ENCODE results near the gene DDX3X.
"Not testable (repeated sequence)": the region's sequence is repeated elsewhere in the genome, so short reads cannot be mapped to it uniquely, and the experiment has no call there.

Gene DDX3X

DNA sequence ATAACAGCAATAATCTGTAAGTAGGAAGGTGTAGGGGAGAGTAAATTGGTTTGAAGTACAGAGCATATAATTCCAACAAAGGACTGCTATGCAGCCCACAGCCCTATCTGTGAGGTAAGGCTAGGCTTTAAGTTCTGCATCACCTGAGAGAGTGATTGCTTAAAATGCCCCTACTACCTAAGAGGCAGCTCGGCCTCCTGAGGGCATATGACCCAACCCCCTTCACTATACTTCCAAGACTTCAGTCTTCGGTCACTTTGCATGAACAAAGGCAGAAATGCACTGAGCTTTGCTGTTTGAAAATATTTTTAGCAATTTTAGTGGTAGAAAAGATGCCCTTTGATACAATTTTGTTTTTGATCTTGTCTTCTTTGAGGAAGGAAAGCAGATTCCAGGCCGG, 4.9 kb upstream of the DDX3X start:
- no peak for DNase-seq (ENCODE audit: low spot score)

- DNase-seq (ENCODE audit: low spot score): no peak
Measured at GRCh38 chrX:41332005-41332404, 2.0 kb upstream of the DDX3X start.

- DNase-seq (ENCODE audit: low spot score): no peak
Measured at GRCh38 chrX:41332408-41333002, 1.5 kb upstream of the DDX3X start.

GRCh38 chrX:41333003-41333743, 789 bp upstream of the DDX3X start:
- peak; percentile 83 for DNase-seq (ENCODE audit: low spot score)

GRCh38 chrX:41334363-41335197, 618 bp downstream of the DDX3X start:
- peak; percentile 75 for DNase-seq (ENCODE audit: low spot score)

GRCh38 chrX:41335198-41335957, 1.4 kb downstream of the DDX3X start:
- DNase-seq (ENCODE audit: low spot score): no peak

- DNase-seq (ENCODE audit: low spot score): peak; percentile 37
Measured at GRCh38 chrX:41335958-41336331, 2.0 kb downstream of the DDX3X start.

GRCh38 chrX:41336447-41336846, 2.5 kb downstream of the DDX3X start:
- no peak for DNase-seq (ENCODE audit: low spot score)

- no peak for DNase-seq (ENCODE audit: low spot score)
Measured at GRCh38 chrX:41337140-41337539, 3.2 kb downstream of the DDX3X start.

GRCh38 chrX:41338436-41338835, 4.5 kb downstream of the DDX3X start:
- no peak for DNase-seq (ENCODE audit: low spot score)

- no peak for DNase-seq (ENCODE audit: low spot score)
Measured at GRCh38 chrX:41339148-41339547, 5.2 kb downstream of the DDX3X start.

DNA sequence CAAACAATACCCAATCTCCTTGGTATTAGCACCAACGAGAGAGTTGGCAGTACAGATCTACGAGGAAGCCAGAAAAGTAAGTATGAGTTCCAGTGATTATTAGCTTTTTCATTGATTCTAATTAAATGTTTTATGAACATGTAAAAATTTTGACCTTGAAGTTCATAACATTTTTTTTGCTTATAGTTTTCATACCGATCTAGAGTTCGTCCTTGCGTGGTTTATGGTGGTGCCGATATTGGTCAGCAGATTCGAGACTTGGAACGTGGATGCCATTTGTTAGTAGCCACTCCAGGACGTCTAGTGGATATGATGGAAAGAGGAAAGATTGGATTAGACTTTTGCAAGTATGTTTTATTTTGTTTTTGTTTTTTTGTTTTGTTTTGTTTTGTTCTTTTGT, 10.1 kb downstream of the DDX3X start:
- DNase-seq (ENCODE audit: low spot score): no peak

DNA sequence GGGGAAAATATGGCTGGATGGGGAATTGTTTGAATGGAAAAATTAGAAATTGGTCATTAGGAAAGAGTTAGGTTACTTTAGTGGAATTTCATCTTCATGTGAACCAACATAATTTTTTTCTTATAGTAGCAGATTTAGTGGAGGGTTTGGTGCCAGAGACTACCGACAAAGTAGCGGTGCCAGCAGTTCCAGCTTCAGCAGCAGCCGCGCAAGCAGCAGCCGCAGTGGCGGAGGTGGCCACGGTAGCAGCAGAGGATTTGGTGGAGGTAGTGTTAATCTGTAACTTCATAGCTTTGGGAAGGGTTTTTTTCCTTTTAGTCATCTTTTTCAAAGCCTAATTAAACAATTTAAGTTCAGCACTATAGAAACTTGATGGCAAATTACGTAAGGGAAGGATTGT, 13.2 kb downstream of the DDX3X start:
- DNase-seq (ENCODE audit: low spot score): no peak

DNA sequence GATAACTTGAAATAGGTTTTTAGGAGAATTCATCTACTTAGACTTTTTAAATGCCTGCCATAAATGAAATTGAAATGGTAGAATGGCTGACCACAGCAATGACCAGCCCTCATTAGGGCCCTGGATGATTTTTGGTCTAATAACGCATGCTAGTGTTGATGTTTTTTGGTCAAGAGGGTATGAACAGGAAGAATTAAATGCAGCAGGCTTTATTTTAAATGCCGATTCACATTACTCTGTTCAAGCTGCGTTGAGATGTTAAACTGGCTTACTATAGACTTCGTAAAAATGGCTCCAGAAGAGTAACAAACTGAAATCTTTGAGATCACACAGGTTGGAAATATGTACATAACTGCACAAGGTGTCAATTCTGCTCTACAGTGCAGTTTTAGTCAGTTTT, 14.6 kb downstream of the DDX3X start:
- no peak for DNase-seq (ENCODE audit: low spot score)

- DNase-seq (ENCODE audit: low spot score): no peak
Measured at GRCh38 chrX:41350150-41350975, 16.4 kb downstream of the DDX3X start.

DNA sequence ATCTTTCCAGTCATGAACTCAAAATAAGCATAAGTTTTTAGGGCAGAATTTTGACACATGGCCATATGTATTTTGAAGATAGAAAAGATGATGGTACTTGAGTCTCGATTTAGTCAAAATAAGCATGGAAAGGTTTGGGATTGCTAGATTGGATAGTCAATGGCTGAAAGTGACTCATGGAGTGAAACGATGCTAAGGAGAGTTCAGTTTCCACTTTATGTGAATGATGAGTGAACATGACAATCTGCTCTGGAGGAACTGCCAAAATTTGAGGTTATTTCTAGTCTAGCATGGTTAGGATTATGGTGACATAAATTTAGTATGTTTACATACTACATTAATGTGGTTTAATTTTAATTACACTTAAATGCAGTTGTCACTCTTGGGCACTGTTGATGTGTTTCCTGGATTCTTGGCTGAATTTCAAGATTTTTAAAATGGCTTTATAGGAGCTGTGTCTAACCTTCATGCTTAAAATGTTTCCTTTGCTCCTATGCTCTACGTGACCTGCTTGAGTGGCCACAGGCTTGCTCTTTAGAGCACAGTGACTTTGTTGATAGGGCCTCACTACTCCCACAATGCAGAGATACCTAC, 17.1 kb downstream of the DDX3X start:
- no peak for DNase-seq (ENCODE audit: low spot score)

DNA sequence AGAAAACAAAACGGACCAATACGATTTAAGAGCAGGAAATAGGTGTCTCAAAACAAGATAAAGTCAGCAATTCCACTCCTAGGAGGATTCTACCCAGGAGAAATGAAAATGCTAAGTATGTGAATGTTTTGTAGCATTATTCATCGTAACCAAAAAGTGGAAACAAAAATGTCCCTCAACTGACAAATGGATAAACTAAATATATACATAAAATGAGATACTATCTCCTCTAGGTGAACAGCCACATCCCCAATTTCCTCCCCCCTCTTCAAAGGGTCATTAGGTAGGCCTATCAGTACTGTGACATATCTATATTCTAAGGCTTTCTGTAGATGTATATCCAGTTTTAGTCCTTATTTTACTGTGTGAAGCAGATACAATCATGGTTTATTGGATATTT, 18.0 kb downstream of the DDX3X start:
- no peak for DNase-seq (ENCODE audit: low spot score)

DNA sequence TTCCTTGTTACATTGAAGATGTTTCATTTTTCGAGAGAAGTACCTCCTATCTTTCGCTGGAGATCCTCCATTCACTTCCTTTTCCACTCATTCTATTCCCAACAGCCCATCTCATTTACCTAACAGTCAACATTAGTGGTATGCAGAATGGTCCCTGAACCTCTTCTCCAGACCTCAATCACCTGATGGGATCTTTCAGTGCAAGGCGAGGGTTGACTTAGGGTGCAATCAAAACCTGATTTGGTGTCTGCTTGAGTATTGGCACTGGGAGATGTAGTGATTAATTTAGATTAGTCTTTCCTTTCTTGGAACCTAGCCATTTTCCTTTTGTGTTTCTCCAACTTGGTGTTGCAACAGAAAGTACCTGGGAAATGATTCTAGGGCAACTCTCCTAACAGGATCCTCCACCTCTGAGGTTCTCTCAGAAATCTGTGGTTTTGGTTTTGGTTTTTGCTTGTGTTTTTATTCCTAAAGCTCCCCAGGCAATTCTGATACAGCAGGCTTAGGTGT, 18.4 kb downstream of the DDX3X start:
- DNase-seq (ENCODE audit: low spot score): no peak

- DNase-seq (ENCODE audit: low spot score): no peak
Measured at GRCh38 chrX:41353985-41354384, 20.0 kb downstream of the DDX3X start.

- no peak for DNase-seq (ENCODE audit: low spot score)
Measured at GRCh38 chrX:41369152-41369551, 35.2 kb downstream of the DDX3X start.

GRCh38 chrX:41371575-41371974, 37.6 kb downstream of the DDX3X start:
- DNase-seq (ENCODE audit: low spot score): not testable (repeated sequence)
